ENCODE data around the gene CKS2. TPM values are rescaled to one million over a fixed set of nuclear protein-coding genes. Genes with fewer than 3 reads are reported as not detected.
A peak's percentile ranks its signal among the peaks of the same experiment; 100 is the strongest.
"Not testable (repeated sequence)": the region's sequence is repeated elsewhere in the genome, so short reads cannot be mapped to it uniquely, and the experiment has no call there.

The CKS2 gene
- total RNA-seq, result 10 to 100 TPM in 3 of 4 donors, 1 to 10 TPM in 1; 9.8 to 34.1 (median 20.3) TPM

DNA sequence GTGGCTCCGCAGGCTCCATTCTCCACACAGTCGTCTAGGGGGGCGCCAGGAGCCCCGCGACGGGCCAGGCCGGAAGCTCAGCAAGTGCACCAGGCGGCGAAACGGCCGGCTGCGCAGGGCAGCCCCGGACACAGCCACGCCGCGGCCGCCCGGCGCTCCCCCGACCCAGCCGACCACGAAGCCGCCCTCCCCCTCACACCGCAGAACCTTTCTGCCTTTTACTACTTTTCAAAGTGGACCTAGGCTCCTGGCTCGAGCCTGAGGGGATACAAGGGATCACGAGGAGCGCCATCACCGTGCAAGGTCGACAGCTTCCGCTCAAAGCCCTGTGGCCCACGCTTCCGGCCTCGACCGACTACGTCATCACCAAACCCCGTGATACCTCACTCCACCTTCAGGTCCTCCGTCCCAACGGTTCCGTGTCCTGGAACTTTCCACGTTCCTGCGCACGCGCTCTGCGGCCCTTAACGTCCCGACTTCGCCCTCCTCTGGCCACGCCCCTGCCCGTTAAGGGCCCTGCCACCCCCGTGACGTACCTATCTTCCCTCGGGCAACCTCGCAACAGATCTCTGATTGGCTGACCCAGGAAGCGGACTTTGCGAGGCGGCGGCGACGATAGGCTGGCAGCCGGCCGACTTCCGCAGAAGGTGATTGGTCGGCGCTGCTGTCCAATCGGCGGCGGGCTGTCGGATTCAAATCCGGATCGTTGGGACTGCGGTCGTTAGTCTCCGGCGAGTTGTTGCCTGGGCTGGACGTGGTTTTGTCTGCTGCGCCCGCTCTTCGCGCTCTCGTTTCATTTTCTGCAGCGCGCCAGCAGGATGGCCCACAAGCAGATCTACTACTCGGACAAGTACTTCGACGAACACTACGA lies at the start of gene CKS2:
CKS2 (plus strand) TSS at position 721 of the 871 bp plus-strand sequence; CDS start at position 819, 98 bp downstream.
- TF ChIP-seq, protein P1, sequence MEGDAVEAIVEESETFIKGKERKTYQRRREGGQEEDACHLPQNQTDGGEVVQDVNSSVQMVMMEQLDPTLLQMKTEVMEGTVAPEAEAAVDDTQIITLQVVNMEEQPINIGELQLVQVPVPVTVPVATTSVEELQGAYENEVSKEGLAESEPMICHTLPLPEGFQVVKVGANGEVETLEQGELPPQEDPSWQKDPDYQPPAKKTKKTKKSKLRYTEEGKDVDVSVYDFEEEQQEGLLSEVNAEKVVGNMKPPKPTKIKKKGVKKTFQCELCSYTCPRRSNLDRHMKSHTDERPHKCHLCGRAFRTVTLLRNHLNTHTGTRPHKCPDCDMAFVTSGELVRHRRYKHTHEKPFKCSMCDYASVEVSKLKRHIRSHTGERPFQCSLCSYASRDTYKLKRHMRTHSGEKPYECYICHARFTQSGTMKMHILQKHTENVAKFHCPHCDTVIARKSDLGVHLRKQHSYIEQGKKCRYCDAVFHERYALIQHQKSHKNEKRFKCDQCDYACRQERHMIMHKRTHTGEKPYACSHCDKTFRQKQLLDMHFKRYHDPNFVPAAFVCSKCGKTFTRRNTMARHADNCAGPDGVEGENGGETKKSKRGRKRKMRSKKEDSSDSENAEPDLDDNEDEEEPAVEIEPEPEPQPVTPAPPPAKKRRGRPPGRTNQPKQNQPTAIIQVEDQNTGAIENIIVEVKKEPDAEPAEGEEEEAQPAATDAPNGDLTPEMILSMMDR (IDR thresholded peaks at IDR 0.05), result no peak
- ATAC-seq (ENCODE audit: low FRiP score) (peak; percentile 95), DNase-seq (ENCODE audit: low spot score) (peak; percentile 97)

DNA sequence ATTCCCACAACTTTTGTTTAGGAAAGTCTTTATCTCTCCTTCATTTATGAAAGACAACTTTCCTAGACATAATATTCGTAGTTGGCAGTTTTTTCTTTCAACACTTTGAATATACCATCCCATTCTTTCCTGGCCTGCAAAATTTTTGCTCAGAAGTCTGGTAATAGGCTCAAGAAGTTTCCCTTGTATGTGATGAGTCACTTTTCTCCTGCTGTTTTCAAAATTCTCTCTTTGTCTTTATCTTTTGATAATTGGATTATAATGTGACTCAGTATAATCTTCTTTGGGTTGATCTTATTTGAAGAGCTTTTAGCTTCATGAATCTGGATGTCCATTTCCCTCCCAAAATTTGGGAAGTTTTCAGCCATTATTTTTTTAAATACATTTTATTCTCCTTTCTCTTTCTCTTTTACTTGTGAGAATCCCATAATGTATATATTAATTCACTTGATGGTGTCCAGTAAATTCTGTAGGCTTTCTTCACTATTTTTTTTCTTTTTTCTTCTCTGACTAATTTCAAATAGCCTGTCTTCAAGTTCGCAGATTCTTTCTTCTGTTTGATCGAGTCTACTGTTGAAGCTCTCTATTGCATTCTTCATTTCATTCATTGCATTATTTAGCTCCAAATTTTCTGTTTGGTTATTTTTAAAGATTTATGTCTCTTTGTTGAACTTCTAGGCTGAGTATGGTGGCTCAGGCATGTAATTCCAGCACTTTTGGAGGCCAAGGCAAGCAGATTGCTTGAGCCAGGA lies 37.3 kb upstream of the CKS2 start:
- TF ChIP-seq, protein P1 (IDR thresholded peaks at IDR 0.05), result no peak
- ATAC-seq (ENCODE audit: low FRiP score), result no peak
- DNase-seq (ENCODE audit: low spot score), result no peak

DNA sequence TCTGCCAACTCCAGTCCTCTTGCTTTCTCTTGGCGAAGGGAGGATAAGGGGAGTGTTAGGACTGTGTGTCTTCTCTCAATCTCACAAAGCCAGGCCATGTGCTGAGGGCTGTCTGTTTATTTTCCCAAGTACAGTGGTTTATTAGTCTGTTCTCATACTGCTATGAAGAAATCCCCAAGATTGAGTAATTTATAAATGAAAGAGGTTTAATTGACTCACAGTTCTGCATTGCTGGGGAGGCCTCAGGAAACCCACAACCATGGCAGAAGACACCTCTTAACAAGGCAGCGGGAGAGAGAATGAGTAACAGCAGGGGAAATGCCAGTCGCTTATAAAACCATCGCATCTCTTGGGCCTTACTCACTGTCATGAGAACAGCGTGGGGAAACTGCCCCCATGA lies 36.2 kb upstream of the CKS2 start:
- no peak for ATAC-seq (ENCODE audit: low FRiP score)
- TF ChIP-seq, protein P1 (IDR thresholded peaks at IDR 0.05), result no peak
- DNase-seq (ENCODE audit: low spot score), result no peak

DNA sequence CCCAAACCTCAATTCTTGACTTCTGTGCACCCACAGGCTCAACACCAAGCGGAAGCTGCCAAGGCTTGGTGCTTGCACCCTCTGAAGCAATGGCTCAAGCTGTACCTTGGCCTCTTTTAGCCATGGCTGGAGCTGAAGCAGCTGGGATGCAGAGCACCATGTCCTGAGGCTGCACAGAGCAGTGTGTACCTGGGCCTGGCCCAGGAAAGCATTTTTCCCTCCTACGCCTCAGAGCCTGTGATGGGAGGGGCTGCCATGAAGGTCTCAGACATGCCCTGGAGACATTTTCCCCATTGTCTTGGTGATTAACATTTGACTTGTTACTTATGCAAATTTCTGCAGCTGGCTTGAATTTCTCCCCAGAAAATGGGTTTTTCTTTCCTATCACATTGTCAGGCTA lies 35.0 kb upstream of the CKS2 start:
- ATAC-seq (ENCODE audit: low FRiP score); DNase-seq (ENCODE audit: low spot score): not testable (repeated sequence)

DNA sequence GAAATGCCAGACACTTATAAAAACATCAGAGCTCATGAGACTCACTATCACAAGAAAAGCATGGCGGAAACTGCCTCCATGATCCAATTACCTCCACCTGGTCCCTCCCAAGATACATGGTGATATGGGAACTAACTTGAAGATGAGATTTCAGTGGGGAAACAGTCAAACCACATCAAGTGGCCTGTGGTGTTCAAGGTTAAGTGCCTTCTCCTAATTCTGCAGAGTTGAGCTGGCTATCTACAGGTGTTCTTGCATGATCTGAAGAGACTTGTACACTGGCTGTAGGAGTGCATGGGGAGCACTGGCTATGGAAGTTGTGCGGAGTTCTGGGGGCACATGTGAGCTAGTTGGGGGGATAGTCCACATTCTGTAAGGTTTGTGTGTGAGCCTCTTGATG lies 34.0 kb upstream of the CKS2 start:
- no peak for DNase-seq (ENCODE audit: low spot score)
- TF ChIP-seq, protein P1 (IDR thresholded peaks at IDR 0.05), result no peak
- no peak for ATAC-seq (ENCODE audit: low FRiP score)

DNA sequence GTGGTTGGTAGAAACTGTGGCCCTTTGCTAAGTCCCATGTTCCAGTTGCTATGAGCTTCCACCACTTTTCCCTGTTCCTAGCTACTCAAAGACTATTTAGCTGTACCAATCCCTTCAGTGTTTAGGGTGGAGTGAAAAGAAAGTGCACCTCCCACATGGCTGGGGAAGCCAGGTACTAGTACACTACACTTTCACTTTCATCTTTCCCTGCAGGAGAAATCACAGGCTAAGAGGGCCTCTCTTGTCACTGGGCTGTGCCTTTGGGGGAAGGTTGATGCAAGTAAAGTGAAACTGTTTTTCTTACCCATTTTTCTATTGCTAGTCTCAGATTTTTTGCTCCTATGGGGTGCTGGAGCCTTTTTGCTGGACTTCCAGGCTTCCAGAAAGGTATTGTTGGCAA lies 33.5 kb upstream of the CKS2 start:
- TF ChIP-seq, protein P1 (IDR thresholded peaks at IDR 0.05), result no peak
- ATAC-seq (ENCODE audit: low FRiP score), result no peak

DNA sequence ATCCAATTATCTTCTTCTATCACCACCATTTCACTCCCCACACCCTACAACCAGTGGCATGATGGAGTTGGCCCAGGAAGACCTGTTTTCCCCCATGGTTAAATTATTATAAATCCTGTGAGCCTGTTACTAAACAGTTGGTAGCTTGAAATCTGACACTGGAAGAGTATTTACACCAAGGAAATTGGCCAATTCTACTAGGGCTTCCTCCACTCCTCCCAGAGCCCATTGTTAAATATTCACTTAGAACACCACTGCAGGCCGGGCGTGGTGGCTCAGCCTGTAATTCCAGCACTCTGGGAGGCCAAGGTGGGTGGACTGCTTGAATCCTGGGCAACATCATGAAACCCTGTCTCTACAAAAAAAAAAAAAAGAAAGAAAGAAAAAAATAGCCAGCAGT lies 32.4 kb upstream of the CKS2 start:
- no peak for ATAC-seq (ENCODE audit: low FRiP score)
- TF ChIP-seq, protein P1 (IDR thresholded peaks at IDR 0.05), result no peak
- no peak for DNase-seq (ENCODE audit: low spot score)

More for the DNA sequence above, 33.5 kb upstream of the CKS2 start:
- no peak for DNase-seq (ENCODE audit: low spot score)
